Endothelial cell (in vitro differentiated cells): ENCODE measurements around the gene SEC11A. TPM values are rescaled to one million over a fixed set of nuclear protein-coding genes. Genes with fewer than 3 reads are reported as not detected.

Source experiments
- DNase-seq: peaks from one replicate; pipeline ENCODE4 v3.0.0; 2021; ENCODE audit warnings: low spot score
- H3K27ac Mint-ChIP-seq: one replicate; pipeline ENCODE4 v1.8.0; 2021; ENCODE audit warnings: mixed read lengths, inconsistent platforms; ENCODE audit not compliant: unreplicated experiment
- H3K27me3 Mint-ChIP-seq: one replicate; pipeline ENCODE4 v1.8.0; 2021; ENCODE audit warnings: mild to moderate bottlenecking, moderate library complexity, mixed read lengths, inconsistent platforms; ENCODE audit not compliant: unreplicated experiment
- H3K36me3 Mint-ChIP-seq: one replicate; pipeline ENCODE4 v1.8.0; 2021; ENCODE audit warnings: mild to moderate bottlenecking, low read depth, mixed read lengths, inconsistent platforms; ENCODE audit not compliant: unreplicated experiment
- H3K4me1 Mint-ChIP-seq: one replicate; pipeline ENCODE4 v1.8.0; 2021; ENCODE audit warnings: mild to moderate bottlenecking, mixed read lengths, inconsistent platforms; ENCODE audit not compliant: unreplicated experiment
- H3K4me3 Mint-ChIP-seq: one replicate; pipeline ENCODE4 v1.8.0; 2021; ENCODE audit warnings: mild to moderate bottlenecking, mixed read lengths, inconsistent platforms; ENCODE audit not compliant: unreplicated experiment
- H3K9me3 Mint-ChIP-seq: one replicate; pipeline ENCODE4 v1.8.0; 2021; ENCODE audit warnings: mixed read lengths, inconsistent platforms; ENCODE audit not compliant: unreplicated experiment
- CTCF ChIP-seq: fragments of 200-600 bp; sonication (generic); IDR thresholded peaks from one replicate; pipeline ENCODE4 v1.5.0; 2021; ENCODE audit warnings: antibody characterized with exemption; ENCODE audit not compliant: unreplicated experiment
- total RNA-seq: library from RNA; stranded (reverse); fragmentation: NEBNext Ultra II Directional; extraction: Animal tissue kit (Norgen Biotek cat#: 25700); gene quantifications from one replicate; pipeline ENCODE4 v1.2.1, GENCODE V29; 2021; ENCODE audit not compliant: unreplicated experiment

Gene SEC11A
- total RNA-seq, 1 donor from 2014 or later, result 204 TPM

GRCh38 chr15:84654689-84655453 is 61.1 kb downstream of the SEC11A start:
- peaks cover 22% of the 10 kb centered on the region for H3K36me3 Mint-ChIP-seq
- peak; percentile 57 for TF ChIP-seq CTCF

GRCh38 chr15:84653910-84654688 is 61.8 kb downstream of the SEC11A start, which contains the start of gene WDR73:
Gene WDR73 (minus strand): TSS chr15:84654283. CDS start chr15:84654274, 9 bp downstream.
- H3K4me3 Mint-ChIP-seq, result peak within 1 kb of the TSS; percentile 98
- no peaks in the 10 kb centered on the region for H3K9me3 Mint-ChIP-seq
- peak; percentile 98 for DNase-seq
- peak within 1 kb of the TSS; percentile 99 for H3K27ac Mint-ChIP-seq
- peaks cover 24% of the 10 kb centered on the region for H3K4me1 Mint-ChIP-seq
- peaks cover 15% of the 10 kb centered on the region for H3K27me3 Mint-ChIP-seq
- TF ChIP-seq CTCF, result no peak
- H3K36me3 Mint-ChIP-seq, result peaks cover 23% of the 10 kb centered on the region

More at GRCh38 chr15:84654689-84655453, 61.1 kb downstream of the SEC11A start:
- peaks cover 24% of the 10 kb centered on the region for H3K4me1 Mint-ChIP-seq
- no peaks in the 10 kb centered on the region for H3K9me3 Mint-ChIP-seq
- peak overlapping the region; percentile 98 for H3K4me3 Mint-ChIP-seq
- DNase-seq, result peak; percentile 71
- peaks cover 18% of the 10 kb centered on the region for H3K27me3 Mint-ChIP-seq
- peak overlapping the region; percentile 99 for H3K27ac Mint-ChIP-seq

- H3K4me1 Mint-ChIP-seq, result peaks cover 24% of the 10 kb centered on the region
- no peak for TF ChIP-seq CTCF
- no peaks in the 10 kb centered on the region for H3K9me3 Mint-ChIP-seq
- H3K27ac Mint-ChIP-seq, result peak overlapping the region; percentile 99
- peaks cover 23% of the 10 kb centered on the region for H3K36me3 Mint-ChIP-seq
- no peak for DNase-seq
- peak overlapping the region; percentile 98 for H3K4me3 Mint-ChIP-seq
- H3K27me3 Mint-ChIP-seq, result peaks cover 19% of the 10 kb centered on the region
These were observed 62.4 kb downstream of the SEC11A start for GRCh38 chr15:84653584-84653909.

GRCh38 chr15:84649706-84650105 is 66.2 kb downstream of the SEC11A start:
- no peak for TF ChIP-seq CTCF
- no peak for DNase-seq
- H3K27ac Mint-ChIP-seq, result no peak overlapping the region
- H3K9me3 Mint-ChIP-seq, result no peaks in the 10 kb centered on the region
- peaks cover 5% of the 10 kb centered on the region for H3K27me3 Mint-ChIP-seq
- peaks cover 18% of the 10 kb centered on the region for H3K4me1 Mint-ChIP-seq
- H3K4me3 Mint-ChIP-seq, result no peak overlapping the region
- H3K36me3 Mint-ChIP-seq, result peaks cover 42% of the 10 kb centered on the region
